ENCODE data around the gene FRMD4B. TPM values are rescaled to one million over a fixed set of nuclear protein-coding genes. Genes with fewer than 3 reads are reported as not detected.

The FRMD4B gene
- total and polyA plus RNA-seq, 2 experiments from 2014 or later, result 6.4 to 12.8 TPM

GRCh38 chr3:69121950-69122349, 263.9 kb downstream of the FRMD4B start:
- no peak for ATAC-seq
- no peak overlapping the region for H2AFZ ChIP-seq
- no peaks in the 10 kb centered on the region for H3K9me2 ChIP-seq (ENCODE audit: insufficient read depth)
- H3K27me3 ChIP-seq (ENCODE audit: insufficient read depth), result no peaks in the 10 kb centered on the region
- H3K27ac ChIP-seq (ENCODE audit: low read depth), result no peak overlapping the region
- no peak overlapping the region for H3K4me3 ChIP-seq
- no peak overlapping the region for H3K4me2 ChIP-seq
- H3K9me3 Mint-ChIP-seq, result no peaks in the 10 kb centered on the region
- no peak overlapping the region for H3K27ac Mint-ChIP-seq
- H3K36me3 ChIP-seq (ENCODE audit: insufficient read depth), result no peaks in the 10 kb centered on the region
- H3K4me3 Mint-ChIP-seq, result no peak overlapping the region
- H3K4me1 ChIP-seq (ENCODE audit: insufficient read depth), result peaks cover 3% of the 10 kb centered on the region; the same call in 1 of the 2 replicates
- TF ChIP-seq ZNF114 (CRISPR knock-in tag; IDR thresholded peaks at IDR 0.05), result no peak
- TF ChIP-seq STAT1 (IDR thresholded peaks at IDR 0.05; ENCODE audit: unreplicated experiment), result no peak
- DNase-seq (ENCODE audit: low spot score), result no peak
- H4K20me1 ChIP-seq (replicated peaks; ENCODE audit: insufficient read depth), result no peaks in the 10 kb centered on the region
- no peaks in the 10 kb centered on the region for H3F3A ChIP-seq (replicated peaks; ENCODE audit: low read depth)
- H3K27me3 Mint-ChIP-seq (ENCODE audit: insufficient read depth, low read depth, poor library complexity), result no peaks in the 10 kb centered on the region
- peaks cover 6% of the 10 kb centered on the region; the same call in 2 of the 3 replicates for H3K4me1 Mint-ChIP-seq
- H3K36me3 Mint-ChIP-seq (ENCODE audit: low read depth), result no peaks in the 10 kb centered on the region
- H3K79me2 ChIP-seq (replicated peaks; ENCODE audit: insufficient read depth), result no peaks in the 10 kb centered on the region

- H3K4me1 Mint-ChIP-seq, result peaks cover 5% of the 10 kb centered on the region; the same call in 2 of the 3 replicates
- H3K36me3 Mint-ChIP-seq (ENCODE audit: low read depth), result no peaks in the 10 kb centered on the region
- DNase-seq (ENCODE audit: low spot score), result no peak
- TF ChIP-seq CREB1 (CRISPR knock-in tag; IDR thresholded peaks at IDR 0.05; ENCODE audit: low read depth) (no peak), EZH2phosphoT487 (IDR thresholded peaks at IDR 0.05; ENCODE audit: unreplicated experiment) (no peak), JUNB (IDR thresholded peaks at IDR 0.05; ENCODE audit: unreplicated experiment) (no peak), ZNF462 (CRISPR knock-in tag; IDR thresholded peaks at IDR 0.05) (no peak), CTCF (conservative IDR thresholded peaks at IDR 0.05; ENCODE audit: low read depth in 2 of 2) (no peak), ETS1 (IDR thresholded peaks at IDR 0.05) (no peak), ZNF331 (CRISPR knock-in tag; IDR thresholded peaks at IDR 0.05; ENCODE audit: low read depth) (no peak), STAT1 (IDR thresholded peaks at IDR 0.05; ENCODE audit: unreplicated experiment) (no peak), POLR2AphosphoS5 (IDR thresholded peaks at IDR 0.05; ENCODE audit: low read depth) (no peak)
These were observed 264.4 kb downstream of the FRMD4B start for GRCh38 chr3:69121513-69121912.

More at GRCh38 chr3:69121513-69121912, 264.4 kb downstream of the FRMD4B start:
- Histone ChIP-seq H3K27ac (ENCODE audit: low read depth) (no peak overlapping the region), H3K79me2 (replicated peaks; ENCODE audit: insufficient read depth) (no peaks in the 10 kb centered on the region), H3K36me3 (ENCODE audit: insufficient read depth) (no peaks in the 10 kb centered on the region), H3K27me3 (ENCODE audit: insufficient read depth) (no peaks in the 10 kb centered on the region), H2AFZ (no peak overlapping the region), H3K9me2 (ENCODE audit: insufficient read depth) (no peaks in the 10 kb centered on the region), H3K4me1 (ENCODE audit: insufficient read depth) (peaks cover 3% of the 10 kb centered on the region; the same call in 1 of the 2 replicates), H3F3A (replicated peaks; ENCODE audit: low read depth) (no peaks in the 10 kb centered on the region), H4K20me1 (replicated peaks; ENCODE audit: insufficient read depth) (no peaks in the 10 kb centered on the region), H3K4me3 (no peak overlapping the region), H3K4me2 (no peak overlapping the region)
- ATAC-seq, result no peak
- H3K4me3 Mint-ChIP-seq, result no peak overlapping the region
- H3K27me3 Mint-ChIP-seq (ENCODE audit: insufficient read depth, low read depth, poor library complexity), result no peaks in the 10 kb centered on the region
- H3K27ac Mint-ChIP-seq, result no peak overlapping the region
- no peaks in the 10 kb centered on the region for H3K9me3 Mint-ChIP-seq
